CD4-positive, alpha-beta memory T cell (primary cell): Measurements from ENCODE around the gene RANBP6. TPM values are rescaled to one million over a fixed set of nuclear protein-coding genes. Genes with fewer than 3 reads are reported as not detected.
A peak's percentile ranks its signal among the peaks of the same experiment; 100 is the strongest.

Experiments
- CTCF ChIA-PET: fragments of 350-600 bp; sonication (Branson Sonifier 250); formaldehyde crosslinking; loops from one replicate; lab custom pipeline; 2021; ENCODE audit warnings: inconsistent platforms; ENCODE audit not compliant: partially characterized antibody; lab: Charles Lee
- POLR2A ChIA-PET: fragments of 350-600 bp; sonication (Branson Sonifier 250); formaldehyde crosslinking; loops from one replicate; lab custom pipeline; 2021; ENCODE audit not compliant: partially characterized antibody; lab: Charles Lee
- DNase-seq, 5 donors: peaks; one replicate each; pipeline versions ENCODE4 v3.0.0 to v3.0.0-alpha.2; 2020 to 2022; ENCODE audit warnings: mixed read lengths in 1 of 5
- H3K27ac ChIP-seq: one replicate; pipeline ENCODE4 v1.7.0; 2013; ENCODE audit warnings: low read depth, low read length
- H3K27me3 ChIP-seq: 2 replicates; pipeline ENCODE4 v1.7.0; 2013; ENCODE audit warnings: mild to moderate bottlenecking, low read length, moderate library complexity; ENCODE audit not compliant: insufficient read depth
- H3K36me3 ChIP-seq: 2 replicates; pipeline ENCODE4 v1.7.0; 2013; ENCODE audit warnings: mild to moderate bottlenecking, low read length, moderate library complexity; ENCODE audit not compliant: insufficient read depth
- H3K4me1 ChIP-seq: 2 replicates; pipeline ENCODE4 v1.7.0; 2013; ENCODE audit warnings: mild to moderate bottlenecking, low read length, moderate library complexity; ENCODE audit not compliant: insufficient read depth
- H3K4me3 ChIP-seq, 2 donors: one replicate each; pipeline ENCODE4 v1.7.0; 2013; ENCODE audit warnings: low read length in 2 of 2, mild to moderate bottlenecking in 1 of 2
- H3K9me3 ChIP-seq, 2 donors: one replicate each; pipeline ENCODE4 v1.7.0; 2013; ENCODE audit warnings: low read length in 2 of 2, control low read depth in 1 of 2; ENCODE audit not compliant: control insufficient read depth in 1 of 2
- H3K27ac Mint-ChIP-seq, 7 donors: one replicate each; pipeline ENCODE4 v1.8.0; 2020 to 2021; ENCODE audit warnings: mixed read lengths in 7 of 7, mild to moderate bottlenecking in 6 of 7, inconsistent platforms in 3 of 7, moderate library complexity in 3 of 7
- H3K27me3 Mint-ChIP-seq, 2 donors: one replicate each; pipeline ENCODE4 v1.8.0; 2020 to 2021; ENCODE audit warnings: mixed read lengths in 2 of 2
- H3K36me3 Mint-ChIP-seq, 2 donors: one replicate each; pipeline ENCODE4 v1.8.0; 2020 to 2021; ENCODE audit warnings: mixed read lengths in 2 of 2, inconsistent platforms in 1 of 2, mild to moderate bottlenecking in 1 of 2
- H3K4me1 Mint-ChIP-seq, 4 donors: one replicate each; pipeline ENCODE4 v1.8.0; 2020 to 2021; ENCODE audit warnings: mixed read lengths in 4 of 4, mild to moderate bottlenecking in 1 of 4
- H3K4me3 Mint-ChIP-seq, 8 donors: one replicate each; pipeline ENCODE4 v1.8.0; 2020 to 2021; ENCODE audit warnings: mixed read lengths in 8 of 8, mild to moderate bottlenecking in 7 of 8, moderate library complexity in 6 of 8, inconsistent platforms in 3 of 8
- H3K9me3 Mint-ChIP-seq, 8 donors: one replicate each; pipeline ENCODE4 v1.8.0; 2020 to 2021; ENCODE audit warnings: mixed read lengths in 8 of 8, mild to moderate bottlenecking in 5 of 8, inconsistent platforms in 3 of 8, moderate library complexity in 1 of 8
- intact Hi-C: fragments of 100-400 bp; cut with micrococcal nuclease; formaldehyde crosslinking; loops from one replicate; pipeline ENCODE4 v1.15.1; 2023
- polyA plus RNA-seq, 2 donors: library from polyadenylated mRNA; unstranded; fragments of 300-500 nt; fragmentation: Illumina TruSeq; gene quantifications; one replicate each; pipeline ENCODE4 v1.2.3, GENCODE V29; 2021
- total RNA-seq, 2 experiments: library from RNA; stranded (reverse); gene quantifications; one replicate each; pipeline ENCODE4 v1.2.3, GENCODE V29; 2021

The RANBP6 gene
- total and polyA plus RNA-seq, 4 experiments from 2014 or later: 20.4 to 36.7 (median 30.3) TPM

- peak in 4 of 5 donors; percentile 81 to 86 (median 82) for DNase-seq
- ChIA-PET POLR2A (interaction anchor here (0.6 to 4.0 kb wide), 23 partner anchors 8 to 1328 kb away, joined by 3 to 26 read pairs (median 5); partner anchors contain the start of genes CDC37L1, ERMP1, KDM4C and PLGRKT), CTCF (interaction anchor here (0.9 to 1.2 kb wide), 4 partner anchors 16 to 381 kb away, joined by 3 to 8 read pairs (median 4); partner anchors contain the start of gene ERMP1)
- intact Hi-C loops: loop anchor here (1.0 to 10.0 kb wide), 11 partner anchors 8 to 1970 kb away; partner anchors contain the start of genes ERMP1, JAK2, KDM4C and PLGRKT
- Mint-ChIP-seq H3K36me3 (peaks cover 13 to 30% of the 10 kb centered on the region in 2 donors), H3K4me3 (peak overlapping the region; percentile 92 to 98 (median 96)), H3K27ac (peak overlapping the region; percentile 48 to 98 (median 94)), H3K4me1 (peaks cover 23 to 70% (median 44%) of the 10 kb centered on the region in 4 donors), H3K9me3 (peaks cover 0 to 7% (median 0%) of the 10 kb centered on the region in 8 donors), H3K27me3 (no peaks in the 10 kb centered on the region)
- H3K27me3 ChIP-seq: no peaks in the 10 kb centered on the region
- H3K4me1 ChIP-seq: peaks cover 48% of the 10 kb centered on the region
- peak overlapping the region; percentile 77 to 82 for H3K4me3 ChIP-seq
- H3K9me3 ChIP-seq: no peaks in the 10 kb centered on the region
- peaks cover 4% of the 10 kb centered on the region for H3K36me3 ChIP-seq
- H3K27ac ChIP-seq: peak overlapping the region; percentile 83
These were observed 7.7 kb downstream of the RANBP6 start for GRCh38 chr9:6007770-6008168.

DNA sequence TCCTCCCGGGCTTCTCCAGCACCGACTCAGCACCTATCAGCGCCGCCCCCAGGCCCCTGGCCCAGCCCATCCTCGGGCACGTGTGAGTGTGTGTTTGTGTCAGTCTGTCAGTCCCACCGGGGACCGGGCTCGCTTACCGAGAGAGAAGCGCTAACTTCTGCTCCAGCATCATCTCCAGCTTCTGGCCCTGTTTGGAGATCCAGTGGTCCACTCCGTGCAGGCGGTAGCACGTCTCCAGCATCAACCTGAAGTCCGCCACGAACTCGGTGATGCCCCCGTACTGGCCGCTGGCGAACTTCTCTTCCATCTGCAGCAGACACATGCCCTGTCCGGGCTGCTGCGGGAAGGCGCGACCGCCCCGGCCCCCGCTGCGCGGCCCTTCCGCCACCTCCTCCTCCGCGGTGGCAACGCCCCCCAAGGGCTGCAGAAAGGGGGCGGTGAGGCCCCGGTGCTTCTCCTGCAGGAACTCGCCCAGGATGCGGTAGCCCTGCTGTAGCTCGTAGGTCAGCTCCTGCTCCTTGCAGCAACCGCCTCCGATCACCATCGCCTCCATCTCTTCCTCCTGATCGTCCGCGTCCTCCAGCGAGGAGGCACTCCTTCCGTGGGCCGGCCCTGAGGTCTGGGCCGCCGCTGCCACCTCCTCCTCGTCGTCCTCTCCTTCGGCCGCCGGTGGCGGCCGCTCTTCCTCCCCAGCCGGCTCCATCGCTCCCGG lies 8.2 kb downstream of the RANBP6 start:
- H3K27me3 ChIP-seq: no peaks in the 10 kb centered on the region
- POLR2A ChIA-PET: interaction anchor here (0.6 to 4.0 kb wide), 20 partner anchors 8 to 1328 kb away, joined by 3 to 26 read pairs (median 4); partner anchors contain the start of genes CDC37L1, ERMP1, KDM4C and RANBP6
- H3K27ac ChIP-seq: peak overlapping the region; percentile 83
- peak; percentile 90 to 97 (median 93) for DNase-seq
- H3K4me3 ChIP-seq: peak overlapping the region; percentile 77 to 82
- peaks cover 4% of the 10 kb centered on the region for H3K36me3 ChIP-seq
- H3K27ac Mint-ChIP-seq: peak overlapping the region; percentile 89 to 98 (median 97)
- no peaks in the 10 kb centered on the region for H3K27me3 Mint-ChIP-seq
- peaks cover 8 to 25% of the 10 kb centered on the region in 2 donors for H3K36me3 Mint-ChIP-seq
- intact Hi-C loops: loop anchor here (1.0 to 10.0 kb wide), 7 partner anchors 8 to 1970 kb away; partner anchors contain the start of genes JAK2, PLGRKT, PLPP6 and RANBP6
- H3K4me1 Mint-ChIP-seq: peaks cover 23 to 64% (median 43%) of the 10 kb centered on the region in 4 donors
- H3K4me1 ChIP-seq: peaks cover 47% of the 10 kb centered on the region
- peaks cover 0 to 5% (median 0%) of the 10 kb centered on the region in 8 donors for H3K9me3 Mint-ChIP-seq
- H3K4me3 Mint-ChIP-seq: peak overlapping the region; percentile 92 to 98 (median 96)
- CTCF ChIA-PET: interaction anchor here (0.6 to 1.0 kb wide), 2 partner anchors 16 to 380 kb away, joined by 4 to 5 read pairs; no protein-coding TSS in a partner anchor
- no peaks in the 10 kb centered on the region for H3K9me3 ChIP-seq

- peak overlapping the region; percentile 92 to 98 (median 96) for H3K4me3 Mint-ChIP-seq
- intact Hi-C loops: loop anchor here (1.0 to 10.0 kb wide), 7 partner anchors 9 to 1971 kb away; partner anchors contain the start of genes JAK2, PLGRKT, PLPP6 and RANBP6
- H3K9me3 Mint-ChIP-seq: peaks cover 0 to 2% (median 0%) of the 10 kb centered on the region in 8 donors
- H3K27me3 ChIP-seq: no peaks in the 10 kb centered on the region
- ChIA-PET CTCF (interaction anchor here (1.0 kb wide), 1 partner anchor 17 kb away, joined by 5 read pairs; no protein-coding TSS in a partner anchor), POLR2A (interaction anchor here (0.7 to 4.0 kb wide), 13 partner anchors 9 to 751 kb away, joined by 3 to 26 read pairs (median 5); partner anchors contain the start of genes ERMP1, KDM4C, RANBP6 and RIC1)
- H3K4me3 ChIP-seq: peak overlapping the region in 1 of 2 donors; percentile 82
- H3K36me3 ChIP-seq: peaks cover 4% of the 10 kb centered on the region
- peaks cover 46% of the 10 kb centered on the region for H3K4me1 ChIP-seq
- H3K27ac Mint-ChIP-seq: peak overlapping the region; percentile 84 to 98 (median 97)
- H3K27ac ChIP-seq: peak overlapping the region; percentile 83
- peaks cover 3 to 24% of the 10 kb centered on the region in 2 donors for H3K36me3 Mint-ChIP-seq
- H3K4me1 Mint-ChIP-seq: peaks cover 23 to 59% (median 41%) of the 10 kb centered on the region in 4 donors
- H3K27me3 Mint-ChIP-seq: no peaks in the 10 kb centered on the region
- DNase-seq: no peak
- no peaks in the 10 kb centered on the region for H3K9me3 ChIP-seq
These were observed 8.7 kb downstream of the RANBP6 start for GRCh38 chr9:6006749-6007057.

- ChIA-PET CTCF (interaction anchor here (1.6 kb wide), 1 partner anchor 23 kb away, joined by 6 read pairs; no protein-coding TSS in a partner anchor), POLR2A (interaction anchor here (1.7 kb wide), 1 partner anchor 15 kb away, joined by 4 read pairs; the partner anchor contains the start of gene RANBP6)
- H3K4me3 ChIP-seq: no peak overlapping the region
- peak overlapping the region in 5 of 7 donors; percentile 5 to 65 (median 16) for H3K27ac Mint-ChIP-seq
- peaks cover 38 to 68% (median 53%) of the 10 kb centered on the region in 4 donors for H3K4me1 Mint-ChIP-seq
- H3K9me3 Mint-ChIP-seq: no peaks in the 10 kb centered on the region
- intact Hi-C loops: loop anchor here (10.0 kb wide), 2 partner anchors 1016 to 1336 kb away; partner anchors contain the start of genes JAK2, PLPP6 and SPATA6L
- no peaks in the 10 kb centered on the region for H3K27me3 ChIP-seq
- DNase-seq: no peak
- H3K27me3 Mint-ChIP-seq: no peaks in the 10 kb centered on the region
- H3K9me3 ChIP-seq: no peaks in the 10 kb centered on the region
- peaks cover 0 to 12% of the 10 kb centered on the region in 2 donors for H3K36me3 Mint-ChIP-seq
- peaks cover 65% of the 10 kb centered on the region for H3K4me1 ChIP-seq
- peaks cover 4% of the 10 kb centered on the region for H3K36me3 ChIP-seq
- peak overlapping the region in 2 of 8 donors; percentile 5 to 22 for H3K4me3 Mint-ChIP-seq
- no peak overlapping the region for H3K27ac ChIP-seq
These were observed 14.5 kb downstream of the RANBP6 start for GRCh38 chr9:6000955-6001354.

DNA sequence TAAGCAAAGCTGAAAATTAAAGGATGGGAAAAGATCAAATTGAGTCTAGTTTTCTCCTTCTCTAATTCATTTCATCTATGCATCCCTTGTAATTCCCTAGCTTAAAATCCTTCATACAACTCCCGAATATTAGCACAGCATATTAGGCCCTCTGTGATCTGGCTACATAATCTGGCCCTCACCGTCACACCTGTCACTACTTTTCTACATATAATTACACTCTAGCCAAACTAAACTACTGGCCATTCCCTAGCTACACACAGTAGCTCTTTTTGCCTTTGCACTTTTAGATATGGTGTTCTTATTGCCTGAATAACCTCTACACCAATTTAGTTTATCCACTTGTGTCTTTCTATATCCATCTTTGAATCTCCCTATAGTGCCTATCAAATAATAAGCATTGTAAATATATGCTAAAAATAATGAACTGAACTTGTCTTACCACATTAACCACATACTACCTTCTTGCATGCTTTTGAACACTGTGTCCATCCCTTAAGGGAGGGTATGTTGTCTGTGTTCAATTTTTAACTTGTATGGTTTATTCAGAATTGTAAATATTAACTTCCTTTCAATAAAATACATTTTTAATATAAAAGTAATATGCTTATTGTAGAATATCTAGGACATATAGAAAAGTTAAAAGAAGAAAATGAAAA lies 15.9 kb downstream of the RANBP6 start:
- Mint-ChIP-seq H3K9me3 (no peaks in the 10 kb centered on the region), H3K27me3 (no peaks in the 10 kb centered on the region), H3K36me3 (peaks cover 0 to 16% of the 10 kb centered on the region in 2 donors), H3K4me3 (peak overlapping the region in 1 of 8 donors; percentile 51), H3K27ac (no peak overlapping the region), H3K4me1 (peaks cover 45 to 70% (median 60%) of the 10 kb centered on the region in 4 donors)
- ChIA-PET POLR2A (no interaction called here), CTCF (interaction anchor here (0.9 to 1.3 kb wide), 4 partner anchors 16 to 1237 kb away, joined by 3 to 4 read pairs (median 3); partner anchors contain the start of gene RANBP6)
- Histone ChIP-seq H3K4me3 (no peak overlapping the region), H3K9me3 (no peaks in the 10 kb centered on the region), H3K27me3 (no peaks in the 10 kb centered on the region), H3K36me3 (peaks cover under 1% of the 10 kb centered on the region), H3K4me1 (peaks cover 58% of the 10 kb centered on the region), H3K27ac (no peak overlapping the region)
- intact Hi-C loops: loop anchor here (10.0 kb wide), 2 partner anchors 1015 to 1335 kb away; partner anchors contain the start of genes JAK2, PLPP6 and SPATA6L
- DNase-seq: no peak

GRCh38 chr9:5994493-5994892 lies 20.9 kb downstream of the RANBP6 start:
- Mint-ChIP-seq H3K4me3 (peak overlapping the region in 1 of 8 donors; percentile 3), H3K4me1 (peaks cover 41 to 60% (median 47%) of the 10 kb centered on the region in 4 donors), H3K9me3 (no peaks in the 10 kb centered on the region), H3K36me3 (peaks cover 3 to 8% of the 10 kb centered on the region in 2 donors), H3K27ac (peak overlapping the region in 1 of 7 donors; percentile 2), H3K27me3 (no peaks in the 10 kb centered on the region)
- Histone ChIP-seq H3K27me3 (no peaks in the 10 kb centered on the region), H3K9me3 (no peaks in the 10 kb centered on the region), H3K4me3 (no peak overlapping the region), H3K4me1 (peaks cover 33% of the 10 kb centered on the region), H3K36me3 (no peaks in the 10 kb centered on the region), H3K27ac (no peak overlapping the region)
- no peak for DNase-seq
- ChIA-PET POLR2A (interaction anchor here (0.5 kb wide), 1 partner anchor 1394 kb away, joined by 3 read pairs; no protein-coding TSS in a partner anchor), CTCF (interaction anchor here (0.7 kb wide), 1 partner anchor 60 kb away, joined by 3 read pairs; no protein-coding TSS in a partner anchor)
- intact Hi-C loops: no loop called here
